Pancreas (tissue), 10 donors: ENCODE results near the gene KLF11. TPM values are rescaled to one million over a fixed set of nuclear protein-coding genes. Genes with fewer than 3 reads are reported as not detected.

ENCODE experiments used
- ATAC-seq, 4 donors: fragments of 200-7000 bp; cut with Tn5 transposase; one replicate each; pipeline versions ENCODE4 v1.8.0 to v1.9.1; 2020; ENCODE audit warnings: mild to moderate bottlenecking in 4 of 4, moderate library complexity in 4 of 4
- DNase-seq, 6 donors: peaks; one replicate each; pipeline ENCODE4 v3.0.0-alpha.2; 2020
- FAIRE-seq: peaks from 2 replicates; lab custom pipeline; 2012; peaks lifted over from hg19 to GRCh38; lab: Jason Lieb, UNC
- H3K27ac ChIP-seq, 4 donors: fragments of 200-600 bp; sonication (generic); 1 replicate in 3 of 4; 2 replicates in 1 of 4; pipeline versions ENCODE4 v1.5.0 to v1.8.0; 2020
- H3K27me3 ChIP-seq, 4 donors: fragments of 200-600 bp; one replicate each; pipeline ENCODE4 v1.8.0; 2021
- H3K36me3 ChIP-seq, 3 donors: fragments of 200-600 bp; sonication (generic) in 1 of 3; one replicate each; pipeline versions ENCODE4 v1.5.0 to v1.8.0; 2020 to 2021
- H3K4me1 ChIP-seq, 3 donors: fragments of 200-600 bp; one replicate each; pipeline ENCODE4 v1.8.0; 2021
- H3K4me3 ChIP-seq, 4 donors: fragments of 200-600 bp; sonication (generic) in 2 of 4; one replicate each; pipeline versions ENCODE4 v1.5.0 to v1.8.0; 2020 to 2021
- H3K9me3 ChIP-seq, 4 donors: fragments of 200-600 bp; one replicate each; pipeline ENCODE4 v1.8.0; 2021
- CTCF ChIP-seq, 4 donors: fragments of 200-600 bp; sonication (generic) in 3 of 4; IDR thresholded peaks; one replicate each; pipeline versions ENCODE4 v1.5.0 to v1.8.0; 2021; ENCODE audit warnings: antibody characterized with exemption in 4 of 4
- WGBS, 2 donors: extraction: QIAGEN DNeasy Blood & Tissue Kit; methylation state at CpG; one replicate each; pipeline ENCODE4 v1.1.7; 2013; 5-methylcytosine and 5-hydroxymethylcytosine counted together
- intact Hi-C, 3 donors: fragments of 100-400 bp; cut with DNase I; formaldehyde crosslinking; loops; one replicate each; pipeline versions ENCODE4 v1.11.1 to v1.14.2; 2022
- polyA plus RNA-seq, 2 donors: library from polyadenylated mRNA; stranded (reverse); fragments of 200-250 nt; gene quantifications; one replicate each; pipeline ENCODE4 v1.2.3, GENCODE V29; 2013
- total RNA-seq, 6 donors: library from RNA; stranded (reverse); fragmentation: NEBNext Ultra II Directional in 4 of 6; extraction: Animal tissue kit (Norgen Biotek cat#: 25700) in 4 of 6; gene quantifications; one replicate each; pipeline versions ENCODE4 v1.2.1 to v1.2.4, GENCODE V29; 2021 to 2023
- donor health status: healthy with polysubstance abuse.
- donor health status: DM: no; HTN: no; CAD: no; lungs with moderate emphysema.
- donor health status: DM: no; HTN: no; CAD: no.
- donor health status: control.
- donor health status: control.
- donor health status: Bipolar disorder and iron deficiency.
- donor health status: DM: yes; HTN: yes; CAD: no.
- donor health status: DM: no; HTN: no; CAD: no.
- donor health status: DM: no; HTN: no; CAD: no.
- donor health status: DM: yes; HTN: yes; CAD: no.

KLF11 gene
- total and polyA plus RNA-seq, 8 donors = 6.4 to 41.2 (median 21.3) TPM

- no peaks in the 10 kb centered on the region for H3K4me1 ChIP-seq
- peak; percentile 74 to 86 (median 82) for TF ChIP-seq CTCF (IDR thresholded peaks at IDR 0.05)
- peak; percentile 87 for FAIRE-seq
- no peak overlapping the region for H3K4me3 ChIP-seq
- no peaks in the 10 kb centered on the region for H3K36me3 ChIP-seq
- intact Hi-C loops = loop anchor here in 1 of 3 donors (5.0 kb wide), 1 partner anchor 359 kb away; no protein-coding TSS in a partner anchor
- no peaks in the 10 kb centered on the region for H3K9me3 ChIP-seq
- 19 to 33% methylated on average over 19 to 20 of the region's 20 CpGs for WGBS, 2 donors
- peak; percentile 79 to 92 (median 84) for DNase-seq
- no peaks in the 10 kb centered on the region for H3K27me3 ChIP-seq
- peak; percentile 92 to 99 (median 98) for ATAC-seq
- H3K27ac ChIP-seq = no peak overlapping the region
Measured at GRCh38 chr2:10072656-10073480, 29.5 kb downstream of the KLF11 start.

GRCh38 chr2:10073706-10074105 is 30.4 kb downstream of the KLF11 start:
- no peaks in the 10 kb centered on the region for H3K9me3 ChIP-seq
- DNase-seq (peak in 1 of 6 donors; percentile 30), FAIRE-seq (no peak), ATAC-seq (peak in 1 of 4 donors; percentile 2)
- intact Hi-C loops = loop anchor here in 1 of 3 donors (5.0 kb wide), 1 partner anchor 359 kb away; no protein-coding TSS in a partner anchor
- no peak overlapping the region for H3K4me3 ChIP-seq
- H3K27me3 ChIP-seq = no peaks in the 10 kb centered on the region
- no peaks in the 10 kb centered on the region for H3K4me1 ChIP-seq
- WGBS, 2 donors = 67 to 74% methylated on average over 8 of the region's 8 CpGs
- H3K36me3 ChIP-seq = no peaks in the 10 kb centered on the region
- TF ChIP-seq CTCF (IDR thresholded peaks at IDR 0.05) = no peak
- no peak overlapping the region for H3K27ac ChIP-seq

GRCh38 chr2:10075101-10075500 is 31.8 kb downstream of the KLF11 start:
- Histone ChIP-seq H3K27me3 (no peaks in the 10 kb centered on the region), H3K27ac (no peak overlapping the region), H3K36me3 (no peaks in the 10 kb centered on the region), H3K4me3 (no peak overlapping the region), H3K4me1 (no peaks in the 10 kb centered on the region), H3K9me3 (no peaks in the 10 kb centered on the region)
- intact Hi-C loops = no loop called here
- FAIRE-seq (no peak), DNase-seq (peak in 1 of 6 donors; percentile 13), ATAC-seq (no peak)
- TF ChIP-seq CTCF (IDR thresholded peaks at IDR 0.05) = no peak
- 81 to 86% methylated on average over 13 of the region's 13 CpGs for WGBS, 2 donors

GRCh38 chr2:10075571-10076209 is 32.3 kb downstream of the KLF11 start:
- Histone ChIP-seq H3K36me3 (no peaks in the 10 kb centered on the region), H3K9me3 (no peaks in the 10 kb centered on the region), H3K4me3 (no peak overlapping the region), H3K27me3 (no peaks in the 10 kb centered on the region), H3K27ac (no peak overlapping the region), H3K4me1 (no peaks in the 10 kb centered on the region)
- DNase-seq (peak in 1 of 6 donors; percentile 3), ATAC-seq (no peak), FAIRE-seq (no peak)
- TF ChIP-seq CTCF (IDR thresholded peaks at IDR 0.05) = no peak
- intact Hi-C loops = no loop called here
- 47 to 51% methylated on average over 9 of the region's 9 CpGs for WGBS, 2 donors
